Epithelial cell of proximal tubule (primary cell): Measurements from ENCODE around the gene CDC14B. TPM values are rescaled to one million over a fixed set of nuclear protein-coding genes. Genes with fewer than 3 reads are reported as not detected.

Experiments used
- DNase-seq: peaks from one replicate; pipeline ENCODE4 v3.0.0-alpha.2; 2011; ENCODE audit warnings: low read depth
- H3K4me3 ChIP-seq: 2 replicates; pipeline ENCODE4 v1.5.1; 2011; ENCODE audit warnings: low read depth, mild to moderate bottlenecking, low read length
- CTCF ChIP-seq: conservative IDR thresholded peaks from 2 replicates; pipeline ENCODE4 v1.5.1; 2012; ENCODE audit warnings: low read depth, mild to moderate bottlenecking, low read length
- total RNA-seq: library from RNA; depleted of rRNA; stranded (reverse); fragments of >200 nt; gene quantifications from 2 replicates; pipeline ENCODE4 v1.2.3, GENCODE V29; 2015

Gene CDC14B
- total RNA-seq, 1 donor from 2014 or later: 9.1 TPM

- TF ChIP-seq CTCF: no peak
- no peak overlapping the region for H3K4me3 ChIP-seq
- no peak for DNase-seq
These were observed 143.6 kb downstream of the CDC14B start for GRCh38 chr9:96476013-96476412.

- no peak for TF ChIP-seq CTCF
- H3K4me3 ChIP-seq: no peak overlapping the region
- no peak for DNase-seq
These were observed 151.9 kb downstream of the CDC14B start for GRCh38 chr9:96467784-96468183.

GRCh38 chr9:96464426-96464825, 155.2 kb downstream of the CDC14B start:
- no peak for TF ChIP-seq CTCF
- H3K4me3 ChIP-seq: no peak overlapping the region
- DNase-seq: no peak

GRCh38 chr9:96462541-96462940, 157.1 kb downstream of the CDC14B start:
- no peak for TF ChIP-seq CTCF
- no peak overlapping the region for H3K4me3 ChIP-seq

GRCh38 chr9:96461336-96461735, 158.3 kb downstream of the CDC14B start:
- TF ChIP-seq CTCF: no peak
- DNase-seq: no peak

More at GRCh38 chr9:96462541-96462940, 157.1 kb downstream of the CDC14B start:
- DNase-seq: no peak

GRCh38 chr9:96460882-96461281, 158.8 kb downstream of the CDC14B start:
- TF ChIP-seq CTCF: no peak
- no peak for DNase-seq
- no peak overlapping the region for H3K4me3 ChIP-seq

More at GRCh38 chr9:96461336-96461735, 158.3 kb downstream of the CDC14B start:
- no peak overlapping the region for H3K4me3 ChIP-seq

GRCh38 chr9:96460470-96460869, 159.2 kb downstream of the CDC14B start:
- TF ChIP-seq CTCF: no peak
- H3K4me3 ChIP-seq: no peak overlapping the region
- DNase-seq: no peak
